ENCODE measurements around the gene IL19.

Gene IL19

GRCh38 chr1:206776229-206776628 is 5.7 kb downstream of the IL19 start:
- no peak for DNase-seq (ENCODE audit: low spot score)

- DNase-seq (ENCODE audit: low spot score), result no peak
These were observed 7.5 kb downstream of the IL19 start for GRCh38 chr1:206778031-206778430.

DNA sequence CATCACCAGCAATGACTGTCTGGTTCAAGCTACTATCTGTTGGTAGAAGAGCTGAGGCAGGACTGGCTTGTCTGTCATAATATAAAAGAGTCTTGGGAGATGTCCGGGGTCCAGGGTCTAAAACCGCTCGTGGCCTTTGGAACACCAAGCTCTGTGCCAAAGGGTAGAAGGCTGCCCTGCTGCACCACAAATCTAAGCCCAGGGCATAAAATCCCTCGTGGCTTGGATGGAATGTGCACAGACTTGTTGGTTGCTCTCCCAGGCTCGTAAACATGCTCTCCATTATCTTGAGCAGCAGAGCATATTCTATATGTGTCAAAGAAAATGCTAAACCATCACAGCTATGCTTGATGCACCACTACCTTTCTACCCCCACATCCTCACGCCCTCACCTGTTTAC is 8.3 kb downstream of the IL19 start:
- peak; percentile 5 for DNase-seq (ENCODE audit: low spot score)

DNA sequence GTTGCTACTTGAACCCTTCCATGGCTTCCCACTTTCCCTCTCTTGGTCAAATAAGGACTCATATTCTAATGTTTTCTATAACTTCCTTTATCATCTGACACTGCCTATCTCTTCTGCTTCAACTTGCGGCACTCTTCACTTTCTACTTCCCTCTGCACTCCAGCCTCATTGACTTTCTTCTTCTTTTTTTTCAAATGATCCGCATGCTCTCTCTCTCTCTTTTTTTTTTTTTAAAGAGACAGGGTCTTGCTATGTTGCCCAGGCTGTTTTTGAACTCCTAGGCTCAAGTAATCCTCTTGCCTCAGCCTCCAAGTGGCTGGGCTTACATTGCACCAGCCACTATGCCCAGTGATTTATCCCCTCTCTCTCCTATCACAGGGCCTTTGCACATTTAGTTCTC is 9.1 kb downstream of the IL19 start:
- DNase-seq (ENCODE audit: low spot score), result no peak

- DNase-seq (ENCODE audit: low spot score), result no peak
These were observed 11.9 kb downstream of the IL19 start for GRCh38 chr1:206782448-206782847.

DNA sequence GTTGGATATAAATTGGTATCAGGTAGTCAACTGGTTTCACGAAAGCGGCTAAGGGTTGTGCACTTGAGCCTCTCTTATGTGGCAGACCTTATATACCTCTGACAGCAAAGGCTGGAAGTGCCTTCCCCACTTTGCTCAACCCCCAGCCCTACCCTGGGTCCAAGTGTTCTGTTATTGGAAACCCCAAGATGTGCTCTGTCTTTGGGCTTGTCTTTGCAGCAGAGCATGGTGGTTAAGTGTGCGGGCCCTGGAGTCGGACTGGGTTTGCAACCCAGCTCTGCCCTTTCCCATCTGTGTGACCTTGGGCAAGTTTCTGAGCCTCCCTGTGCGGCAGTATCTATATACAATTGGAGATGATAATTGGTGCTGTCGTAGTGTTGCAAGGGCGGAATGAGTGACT is 12.9 kb downstream of the IL19 start:
- no peak for DNase-seq (ENCODE audit: low spot score)

GRCh38 chr1:206784471-206784903 is 13.9 kb downstream of the IL19 start:
- DNase-seq (ENCODE audit: low spot score), result no peak

DNA sequence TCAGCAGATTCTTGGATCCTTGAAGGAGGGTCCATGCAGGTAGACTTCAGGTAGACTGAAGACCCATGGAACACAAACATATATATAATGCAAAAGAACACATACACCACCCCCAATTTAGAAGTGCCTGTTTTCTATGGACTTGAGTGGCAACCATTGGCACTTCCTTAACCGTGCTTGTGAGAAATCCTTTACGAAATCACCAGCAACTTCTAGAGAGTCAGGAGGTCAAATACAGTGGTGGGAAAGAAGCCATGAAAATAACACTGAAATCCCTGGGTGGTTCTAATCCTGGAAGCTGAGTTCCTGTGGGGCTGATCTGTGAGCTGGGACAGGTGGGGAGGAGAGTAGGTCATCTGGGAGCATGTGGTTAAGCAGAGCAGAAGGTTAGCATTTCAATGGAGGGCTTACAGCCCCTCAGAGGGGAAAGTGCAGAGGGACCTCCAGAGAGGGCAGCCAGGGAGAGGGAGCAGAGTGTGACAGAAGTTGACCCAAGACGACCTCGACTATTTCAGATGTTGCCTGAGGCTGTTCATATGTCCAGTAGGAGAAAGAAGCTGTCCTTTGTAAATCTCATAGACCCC is 14.7 kb downstream of the IL19 start:
- DNase-seq (ENCODE audit: low spot score), result no peak

- no peak for DNase-seq (ENCODE audit: low spot score)
These were observed 15.8 kb downstream of the IL19 start for GRCh38 chr1:206786212-206786886.

- DNase-seq (ENCODE audit: low spot score), result no peak
These were observed 17.3 kb downstream of the IL19 start for GRCh38 chr1:206787891-206788290.

- no peak for DNase-seq (ENCODE audit: low spot score)
These were observed 18.0 kb downstream of the IL19 start for GRCh38 chr1:206788487-206789050.

GRCh38 chr1:206790502-206791250 is 20.1 kb downstream of the IL19 start:
- no peak for DNase-seq (ENCODE audit: low spot score)

- no peak for DNase-seq (ENCODE audit: low spot score)
These were observed 22.5 kb downstream of the IL19 start for GRCh38 chr1:206792939-206793607.

GRCh38 chr1:206793620-206794019 is 23.0 kb downstream of the IL19 start:
- DNase-seq (ENCODE audit: low spot score), result no peak

DNA sequence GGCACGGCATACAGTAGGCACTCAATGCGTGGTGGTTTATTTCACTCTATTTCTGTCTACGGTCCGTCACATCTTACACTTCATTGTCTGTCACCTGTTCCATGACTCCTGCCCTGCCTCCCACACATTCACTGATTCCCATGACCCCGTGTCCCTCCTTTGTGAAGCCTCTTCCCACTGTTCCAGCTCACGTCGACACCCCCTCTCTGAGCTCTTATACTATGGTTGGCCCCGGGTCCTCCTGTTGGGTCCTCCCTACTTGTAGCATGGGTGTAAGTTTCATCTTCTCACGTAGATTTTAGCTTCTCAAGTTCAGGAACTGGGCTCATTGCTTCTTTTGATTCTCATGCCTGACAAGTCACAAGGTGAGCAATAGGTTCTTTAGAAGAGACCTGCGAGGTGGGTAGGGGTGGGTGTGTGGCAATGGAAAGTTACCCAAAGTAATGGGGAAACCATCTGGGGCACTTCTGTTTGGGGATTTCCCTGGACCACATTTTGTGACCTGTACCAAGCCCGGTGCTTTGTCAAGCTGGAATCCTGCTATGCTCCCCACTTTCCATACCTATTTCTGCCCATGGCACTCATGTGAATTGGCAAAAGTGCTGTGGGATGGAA is 23.8 kb downstream of the IL19 start:
- DNase-seq (ENCODE audit: low spot score), result no peak

DNA sequence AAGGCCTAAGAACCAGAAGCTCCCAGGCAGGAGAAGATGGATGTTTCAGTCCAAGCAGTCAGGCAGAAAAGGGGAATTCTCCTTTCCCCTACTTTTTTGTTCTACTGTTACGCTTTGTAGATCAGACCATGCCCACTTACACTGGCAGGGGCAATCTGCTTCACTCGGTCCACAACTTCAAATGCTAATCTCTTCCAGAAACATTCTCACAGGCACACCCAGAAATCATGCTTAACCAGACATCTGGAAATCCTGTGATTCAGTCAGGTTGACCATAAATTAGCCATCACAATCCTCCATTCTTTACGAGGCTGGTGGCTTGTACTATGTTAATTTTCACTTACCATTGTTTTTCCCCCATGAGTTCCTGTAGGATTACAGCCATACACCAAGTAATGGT is 25.5 kb downstream of the IL19 start:
- DNase-seq (ENCODE audit: low spot score), result no peak

DNA sequence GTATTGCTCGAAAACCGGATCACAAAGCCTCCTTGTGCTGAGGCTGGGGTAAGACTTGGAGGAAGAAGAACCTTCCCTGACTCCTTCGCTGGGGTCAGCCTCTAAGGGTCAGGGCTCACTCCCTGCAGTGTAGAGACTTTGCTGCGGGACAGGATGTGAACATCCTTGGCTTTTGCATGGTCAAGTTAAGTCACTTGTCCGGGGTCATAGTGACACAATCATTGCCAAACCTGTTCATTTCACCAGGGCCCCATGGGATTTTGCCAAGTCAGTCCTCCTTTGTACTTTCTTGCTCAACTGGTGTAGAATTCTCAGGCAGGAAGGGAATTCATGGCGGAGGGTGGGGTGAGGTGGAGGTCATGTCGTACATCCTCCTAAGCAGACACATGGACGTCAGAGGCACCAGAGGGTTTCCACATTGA is 26.4 kb downstream of the IL19 start:
- no peak for DNase-seq (ENCODE audit: low spot score)

GRCh38 chr1:206797534-206798383 is 27.2 kb downstream of the IL19 start:
- peak; percentile 8 for DNase-seq (ENCODE audit: low spot score)

- no peak for DNase-seq (ENCODE audit: low spot score)
These were observed 27.9 kb downstream of the IL19 start for GRCh38 chr1:206798384-206798996.

DNA sequence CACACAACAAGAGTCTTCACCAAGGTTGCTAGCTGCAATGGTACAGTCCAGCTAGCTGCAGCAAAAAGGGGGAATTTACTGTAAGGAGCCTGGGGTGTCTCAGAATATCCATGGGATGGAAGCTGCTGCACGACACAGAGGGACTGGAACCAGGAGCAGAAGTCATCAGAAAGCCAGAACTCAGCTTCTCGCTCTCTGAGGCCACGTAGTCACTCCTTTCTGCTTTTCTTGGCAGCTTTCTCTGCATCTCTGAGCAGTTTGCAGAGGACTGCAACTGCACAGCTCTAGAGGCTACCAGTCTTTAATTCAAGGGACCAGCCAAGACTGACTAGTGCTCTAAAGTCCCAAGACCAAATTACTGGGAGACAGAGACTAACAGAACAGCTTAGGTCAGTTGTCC is 28.7 kb downstream of the IL19 start:
- DNase-seq (ENCODE audit: low spot score), result no peak

- DNase-seq (ENCODE audit: low spot score), result no peak
These were observed 29.8 kb downstream of the IL19 start for GRCh38 chr1:206800411-206800810.

Measured in LoVo (cell line).